IMR-90 (cell line): Measurements from ENCODE around the gene SLC9A9. TPM values are rescaled to one million over a fixed set of nuclear protein-coding genes. Genes with fewer than 3 reads are reported as not detected.

ENCODE experiments used
- ATAC-seq: fragments of 200-7000 bp; cut with Tn5 transposase; 2 replicates; pipeline ENCODE4 v1.9.1; 2020; ENCODE audit warnings: low read depth, mild to moderate bottlenecking, moderate library complexity
- BruUV-seq: library from RNA; stranded (reverse); fragments of 400-500 nt; replicated peaks from 2 replicates; lab custom pipeline; 2021; lab: Mats Ljungman, UMichigan
- CTCF ChIA-PET: fragments of 300-600 bp; formaldehyde crosslinking; extraction: SDS; loops from one replicate; lab custom pipeline; 2021; ENCODE audit warnings: antibody characterized with exemption; lab: Yijun Ruan, JAX
- POLR2A ChIA-PET: fragments of 300-600 bp; sonication (Branson Sonifier 250); formaldehyde crosslinking; loops from one replicate; lab custom pipeline; 2022; ENCODE audit warnings: antibody characterized with exemption; ENCODE audit not compliant: unreplicated experiment; lab: Charles Lee
- DNase-seq: peaks from one replicate; pipeline ENCODE4 v3.0.0; 2013
- H2AFZ ChIP-seq: replicated peaks from 2 replicates; pipeline ENCODE3; 2013; ENCODE audit warnings: low read length, mild to moderate bottlenecking; ENCODE audit not compliant: poor library complexity
- H2AK5ac ChIP-seq: 2 replicates; pipeline ENCODE4 v1.6.1; 2013; ENCODE audit warnings: low read depth, low read length, inconsistent platforms
- H2AK9ac ChIP-seq: replicated peaks from 2 replicates; pipeline ENCODE3; 2013; ENCODE audit warnings: mild to moderate bottlenecking, low read depth, low read length, moderate library complexity; ENCODE audit not compliant: poor library complexity
- H2BK120ac ChIP-seq: 2 replicates; pipeline ENCODE4 v1.6.1; 2013; ENCODE audit warnings: low read depth, low read length, inconsistent platforms
- H2BK15ac ChIP-seq: 3 replicates; pipeline ENCODE4 v1.6.1; 2013; ENCODE audit warnings: low read depth, low read length, inconsistent platforms
- H2BK20ac ChIP-seq: 2 replicates; pipeline ENCODE4 v1.6.1; 2013; ENCODE audit warnings: low read depth, mild to moderate bottlenecking, inconsistent platforms, low read length, moderate library complexity
- H2BK5ac ChIP-seq: 2 replicates; pipeline ENCODE4 v1.6.1; 2013; ENCODE audit warnings: mild to moderate bottlenecking, low read depth, low read length, inconsistent platforms; ENCODE audit not compliant: poor library complexity, severe bottlenecking
- H3K14ac ChIP-seq: replicated peaks from 2 replicates; pipeline ENCODE4 v1.6.1; 2013; ENCODE audit warnings: low read depth, low read length, inconsistent platforms
- H3K18ac ChIP-seq: 2 replicates; pipeline ENCODE4 v1.6.1; 2013; ENCODE audit warnings: low read depth, low read length, control low read depth
- H3K23ac ChIP-seq: 2 replicates; pipeline ENCODE4 v1.6.1; 2013; ENCODE audit warnings: low read depth, low read length, inconsistent platforms
- H3K27ac ChIP-seq: 2 replicates; pipeline ENCODE4 v1.5.1; 2013; ENCODE audit warnings: mild to moderate bottlenecking, control low read depth, low read length; ENCODE audit not compliant: insufficient read depth
- H3K27me3 ChIP-seq: 2 replicates; pipeline ENCODE4 v1.6.1; 2013; ENCODE audit warnings: low read length; ENCODE audit not compliant: control insufficient read depth, insufficient read depth
- H3K36me3 ChIP-seq: 2 replicates; pipeline ENCODE4 v1.6.1; 2013; ENCODE audit warnings: low read length, mixed read lengths; ENCODE audit not compliant: control insufficient read depth, insufficient read depth
- H3K4ac ChIP-seq: 2 replicates; pipeline ENCODE4 v1.6.1; 2013; ENCODE audit warnings: low read depth, low read length, inconsistent platforms
- H3K4me1 ChIP-seq: 2 replicates; pipeline ENCODE4 v1.6.1; 2013; ENCODE audit warnings: low read length, mixed read lengths; ENCODE audit not compliant: control insufficient read depth, insufficient read depth
- H3K4me2 ChIP-seq: 2 replicates; pipeline ENCODE4 v1.6.1; 2013; ENCODE audit warnings: low read depth, mild to moderate bottlenecking, control low read depth, low read length, moderate library complexity
- H3K4me3 ChIP-seq: 2 replicates; pipeline ENCODE4 v1.5.1; 2013; ENCODE audit warnings: low read depth, mild to moderate bottlenecking, control low read depth, low read length, moderate library complexity; ENCODE audit not compliant: insufficient read depth
- H3K56ac ChIP-seq: 2 replicates; pipeline ENCODE4 v1.6.1; 2013; ENCODE audit warnings: low read length, inconsistent platforms; ENCODE audit not compliant: insufficient read depth; ENCODE audit errors: extremely low read depth
- H3K79me1 ChIP-seq, 2 experiments: 2 replicates each; pipeline ENCODE4 v1.6.1; 2013; ENCODE audit warnings: low read length in 2 of 2, inconsistent platforms in 1 of 2, low read depth in 1 of 2
- H3K9ac ChIP-seq: 2 replicates; pipeline ENCODE4 v1.6.1; 2013; ENCODE audit warnings: low read depth, low read length, control low read depth
- H3K9me1 ChIP-seq: 2 replicates; pipeline ENCODE4 v1.6.1; 2013; ENCODE audit warnings: low read length, inconsistent platforms; ENCODE audit not compliant: insufficient read depth
- H3K9me3 ChIP-seq: 2 replicates; pipeline ENCODE4 v1.6.1; 2013; ENCODE audit warnings: low read length; ENCODE audit not compliant: control insufficient read depth, insufficient read depth
- H4K20me1 ChIP-seq: 2 replicates; pipeline ENCODE4 v1.6.1; 2013; ENCODE audit warnings: low read length, inconsistent platforms; ENCODE audit not compliant: insufficient read depth
- H4K5ac ChIP-seq: 2 replicates; pipeline ENCODE4 v1.6.1; 2013; ENCODE audit warnings: mild to moderate bottlenecking, low read depth, low read length, control low read depth
- H4K8ac ChIP-seq, 2 experiments: 2 replicates each; pipeline ENCODE4 v1.6.1; 2013; ENCODE audit warnings: low read depth in 2 of 2, low read length in 2 of 2, control low read depth in 1 of 2, inconsistent platforms in 1 of 2
- H4K91ac ChIP-seq: 2 replicates; pipeline ENCODE4 v1.6.1; 2013; ENCODE audit warnings: low read depth, low read length, inconsistent platforms; ENCODE audit not compliant: insufficient read depth
- CEBPB ChIP-seq: IDR thresholded peaks from 2 replicates; pipeline ENCODE4 v1.6.1; 2012; ENCODE audit warnings: low read depth, low read length, improper control_type of control experiment
- CHD1 ChIP-seq: IDR thresholded peaks from 2 replicates; pipeline ENCODE4 v1.6.1; 2012; ENCODE audit warnings: low read depth, low read length, improper control_type of control experiment
- NFE2L2 ChIP-seq: fragments of 150-350 bp; IDR thresholded peaks from 2 replicates; pipeline ENCODE4 v1.6.1; 2016; ENCODE audit warnings: low read depth, mild to moderate bottlenecking, low read length
- POLR2A ChIP-seq: IDR thresholded peaks from 2 replicates; pipeline ENCODE4 v1.6.1; 2012; ENCODE audit warnings: mild to moderate bottlenecking, low read depth, low read length
- RCOR1 ChIP-seq: IDR thresholded peaks from 2 replicates; pipeline ENCODE4 v1.6.1; 2012; ENCODE audit warnings: mild to moderate bottlenecking, low read length, improper control_type of control experiment; ENCODE audit not compliant: insufficient replicate concordance
- WGBS, 2 experiments: methylation state at CpG; one replicate each; pipeline versions ENCODE4 v1.1.5 to v1.1.7; 2013; ENCODE audit warnings: missing lambda C conversion rate in 2 of 2; ENCODE audit not compliant: insufficient read length in 1 of 2; ENCODE audit errors: extremely low coverage in 2 of 2; 5-methylcytosine and 5-hydroxymethylcytosine counted together
- dilution Hi-C: fragments of 300-500 bp; cut with HindIII; formaldehyde crosslinking; loops from one replicate; pipeline ENCODE4 v1.14.3; 2018; ENCODE audit warnings: low sequenced_read_pairs; ENCODE audit not compliant: unreplicated experiment
- in situ Hi-C: fragments of 300-500 bp; cut with MboI; formaldehyde crosslinking; loops from 3 replicates; pipeline ENCODE4 v1.14.3; 2019; ENCODE audit warnings: low sequenced_read_pairs, inconsistent platforms, mixed read lengths
- intact Hi-C: fragments of 100-400 bp; cut with micrococcal nuclease; formaldehyde crosslinking; loops from 2 replicates; pipeline ENCODE4 v1.10.0; 2022
- polyA plus RNA-seq, 3 experiments: library from polyadenylated mRNA; depleted of rRNA; stranded (reverse); fragments of >200 nt; gene quantifications; 2 replicates each; pipeline ENCODE4 v1.2.3, GENCODE V29; 2012; ENCODE audit warnings: low replicate concordance in 1 of 3
- total RNA-seq: library from RNA; depleted of rRNA; stranded (reverse); fragments of >200 nt; gene quantifications from 2 replicates; pipeline ENCODE4 v1.2.3, GENCODE V29; 2012
- TF ChIP-seq, protein P1 (sequence below): fragments of 150-350 bp; IDR thresholded peaks from 2 replicates; pipeline ENCODE4 v1.6.1; 2016; ENCODE audit warnings: low read depth, mild to moderate bottlenecking, low read length, moderate library complexity, borderline replicate concordance

The SLC9A9 gene
- total and polyA plus RNA-seq, 2 of the 4 experiments (the other 2 are of a cell fraction) = 1.4 to 2.3 TPM

DNA sequence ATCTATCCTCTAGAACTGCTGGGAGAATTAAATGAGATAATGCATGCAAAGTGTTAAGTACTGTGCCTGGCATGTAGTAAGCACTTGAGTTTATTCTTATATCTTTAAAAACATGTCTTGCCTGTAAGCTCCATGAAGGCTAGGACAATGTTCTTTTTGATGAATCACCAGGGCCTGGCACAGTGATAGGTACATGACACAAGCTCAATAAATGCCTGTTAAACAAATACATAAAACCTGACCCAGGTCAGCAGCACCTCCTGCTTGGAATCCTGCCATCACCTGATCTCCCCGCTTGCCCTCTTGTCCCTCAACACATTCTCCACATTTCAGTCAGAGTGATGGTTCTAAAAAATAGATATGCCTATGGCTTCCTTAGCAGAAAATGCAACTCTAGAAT lies 541.9 kb downstream of the SLC9A9 start:
- DNase-seq (no peak), ATAC-seq (no peak)
- intact Hi-C loops (no loop called here), in situ Hi-C loops (loop anchor here (10.0 kb wide), 1 partner anchor 182 kb away; no protein-coding TSS in a partner anchor), dilution Hi-C loops (no loop called here)
- H2BK15ac ChIP-seq = no peak overlapping the region
- H3K14ac ChIP-seq = no peak overlapping the region
- peaks cover 3% of the 10 kb centered on the region for H3K4me1 ChIP-seq
- no peaks in the 10 kb centered on the region for H3K36me3 ChIP-seq
- BruUV-seq = no TSS peak
- H3K27me3 ChIP-seq = no peaks in the 10 kb centered on the region
- no peak overlapping the region for H2BK5ac ChIP-seq
- H2BK20ac ChIP-seq = no peak overlapping the region
- H3K79me1 ChIP-seq = no peaks in the 10 kb centered on the region
- no peak overlapping the region for H3K9ac ChIP-seq
- H2AK9ac ChIP-seq = no peak overlapping the region
- H3K23ac ChIP-seq = no peak overlapping the region
- H4K5ac ChIP-seq = no peak overlapping the region
- H3K18ac ChIP-seq = no peak overlapping the region
- no CpG with 5 or more reads among the region's 1 CpG for WGBS, 2 experiments
- H2AK5ac ChIP-seq = no peak overlapping the region
- no peak overlapping the region for H3K27ac ChIP-seq
- H2BK120ac ChIP-seq = no peak overlapping the region
- H3K56ac ChIP-seq = no peak overlapping the region
- no peak overlapping the region for H3K4ac ChIP-seq
- H3K4me2 ChIP-seq = no peak overlapping the region
- H4K20me1 ChIP-seq = no peaks in the 10 kb centered on the region
- no peak for TF ChIP-seq RCOR1
- TF ChIP-seq CEBPB = no peak
- no peak for TF ChIP-seq NFE2L2
- TF ChIP-seq, protein P1, sequence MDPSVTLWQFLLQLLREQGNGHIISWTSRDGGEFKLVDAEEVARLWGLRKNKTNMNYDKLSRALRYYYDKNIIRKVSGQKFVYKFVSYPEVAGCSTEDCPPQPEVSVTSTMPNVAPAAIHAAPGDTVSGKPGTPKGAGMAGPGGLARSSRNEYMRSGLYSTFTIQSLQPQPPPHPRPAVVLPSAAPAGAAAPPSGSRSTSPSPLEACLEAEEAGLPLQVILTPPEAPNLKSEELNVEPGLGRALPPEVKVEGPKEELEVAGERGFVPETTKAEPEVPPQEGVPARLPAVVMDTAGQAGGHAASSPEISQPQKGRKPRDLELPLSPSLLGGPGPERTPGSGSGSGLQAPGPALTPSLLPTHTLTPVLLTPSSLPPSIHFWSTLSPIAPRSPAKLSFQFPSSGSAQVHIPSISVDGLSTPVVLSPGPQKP = no peak
- TF ChIP-seq CHD1 = no peak
- TF ChIP-seq POLR2A = no peak
- POLR2A ChIA-PET = no interaction called here
- no peak overlapping the region for H2AFZ ChIP-seq
- H3K9me1 ChIP-seq = peaks cover 9% of the 10 kb centered on the region
- H4K91ac ChIP-seq = no peak overlapping the region
- no peak overlapping the region for H4K8ac ChIP-seq
- no peak overlapping the region for H3K4me3 ChIP-seq
- CTCF ChIA-PET = no interaction called here
- H3K9me3 ChIP-seq = no peaks in the 10 kb centered on the region
